NCI-H2196 treated with DMSO at 0.1 percent for 48 hours (cell line): ENCODE measurements around the gene NCAPH2.
A peak's percentile ranks its signal among the peaks of the same experiment; 100 is the strongest.
"Not testable (repeated sequence)": the region's sequence is repeated elsewhere in the genome, so short reads cannot be mapped to it uniquely, and the experiment has no call there.

Experiments
- DNase-seq: peaks from one replicate; lab custom pipeline; 2025; ENCODE audit not compliant: unreplicated experiment; lab: John Stamatoyannopoulos, UW

Gene NCAPH2

GRCh38 chr22:50516891-50517290, 8.9 kb downstream of the NCAPH2 start:
- DNase-seq = no peak

GRCh38 chr22:50517495-50518260, 9.7 kb downstream of the NCAPH2 start:
- DNase-seq = no peak

GRCh38 chr22:50518606-50519005, 10.6 kb downstream of the NCAPH2 start:
- no peak for DNase-seq

GRCh38 chr22:50519151-50519550, 11.1 kb downstream of the NCAPH2 start:
- DNase-seq = no peak

- not testable (repeated sequence) for DNase-seq
These were observed 12.2 kb downstream of the NCAPH2 start for GRCh38 chr22:50520184-50520583.

GRCh38 chr22:50520826-50521453, 12.9 kb downstream of the NCAPH2 start:
- DNase-seq = no peak

- no peak for DNase-seq
These were observed 13.7 kb downstream of the NCAPH2 start for GRCh38 chr22:50521710-50522109.

GRCh38 chr22:50522208-50522805, 14.3 kb downstream of the NCAPH2 start:
- no peak for DNase-seq

- DNase-seq = no peak
These were observed 14.9 kb downstream of the NCAPH2 start for GRCh38 chr22:50522806-50523438.

GRCh38 chr22:50523458-50523805, 15.4 kb downstream of the NCAPH2 start:
- no peak for DNase-seq

- no peak for DNase-seq
These were observed 16.0 kb downstream of the NCAPH2 start for GRCh38 chr22:50523806-50524675.

- DNase-seq = no peak
These were observed 16.7 kb downstream of the NCAPH2 start for GRCh38 chr22:50524676-50525103.

- DNase-seq = peak; percentile 83
These were observed 17.3 kb downstream of the NCAPH2 start, which contains the start of gene SCO2 for GRCh38 chr22:50525104-50525857. Gene SCO2 (minus strand): TSS chr22:50525598. CDS start chr22:50524411, 1,187 bp downstream.

GRCh38 chr22:50525858-50526107, 17.8 kb downstream of the NCAPH2 start:
- DNase-seq = no peak

GRCh38 chr22:50526108-50526833, 18.2 kb downstream of the NCAPH2 start:
- DNase-seq = peak; percentile 16

GRCh38 chr22:50526834-50527801, 19.1 kb downstream of the NCAPH2 start:
- DNase-seq = no peak

GRCh38 chr22:50527921-50528681, 20.1 kb downstream of the NCAPH2 start:
- DNase-seq = no peak
